HG03103 (cell line): Measurements from ENCODE around the gene NCBP2.

Experiments used
- ATAC-seq: cut with Tn5 transposase; IDR thresholded peaks from one replicate; pipeline ENCODE4 v1.9.1; 2021; ENCODE audit warnings: low read depth; ENCODE audit not compliant: unreplicated experiment

NCBP2 gene

DNA sequence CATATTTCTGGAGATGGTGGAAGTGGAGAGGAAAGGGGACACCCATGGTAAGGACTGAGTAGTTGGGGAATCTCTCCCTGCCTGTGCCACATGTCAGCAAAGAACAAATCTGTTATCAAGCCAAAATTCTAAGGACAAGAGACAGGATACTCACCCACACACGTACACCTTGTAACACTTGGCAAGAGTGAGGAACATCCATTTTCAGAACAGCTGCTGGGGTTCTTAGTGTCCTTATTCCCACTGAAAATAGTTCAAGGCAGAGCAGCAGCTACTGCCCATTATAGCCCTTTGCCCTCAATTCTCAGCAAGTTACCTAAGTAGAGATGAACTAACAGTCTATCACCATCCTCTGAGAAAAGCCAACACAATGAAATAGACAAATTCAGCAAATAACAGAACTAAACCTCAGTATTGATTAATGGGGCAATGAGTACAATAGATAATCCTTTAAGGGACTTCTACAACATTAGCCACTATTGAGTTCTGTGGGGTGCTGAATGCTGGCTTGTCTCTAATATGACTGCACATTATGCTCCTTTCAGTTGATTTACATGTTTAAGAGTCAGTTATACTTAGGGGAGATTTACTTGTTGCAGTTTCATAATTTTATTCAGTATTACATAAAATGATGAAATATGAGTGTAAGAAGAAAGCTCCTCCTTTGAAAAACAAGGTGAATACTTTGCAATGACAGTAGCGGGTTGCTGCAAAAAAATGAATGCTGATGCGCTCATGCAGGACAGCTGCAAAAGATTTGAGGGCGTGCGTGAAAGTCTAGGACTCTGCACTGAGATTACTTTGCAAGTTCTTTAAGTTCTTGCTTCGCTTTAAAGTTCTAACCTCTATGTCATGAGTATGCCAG lies 52.3 kb downstream of the NCBP2 start:
- ATAC-seq = no peak

DNA sequence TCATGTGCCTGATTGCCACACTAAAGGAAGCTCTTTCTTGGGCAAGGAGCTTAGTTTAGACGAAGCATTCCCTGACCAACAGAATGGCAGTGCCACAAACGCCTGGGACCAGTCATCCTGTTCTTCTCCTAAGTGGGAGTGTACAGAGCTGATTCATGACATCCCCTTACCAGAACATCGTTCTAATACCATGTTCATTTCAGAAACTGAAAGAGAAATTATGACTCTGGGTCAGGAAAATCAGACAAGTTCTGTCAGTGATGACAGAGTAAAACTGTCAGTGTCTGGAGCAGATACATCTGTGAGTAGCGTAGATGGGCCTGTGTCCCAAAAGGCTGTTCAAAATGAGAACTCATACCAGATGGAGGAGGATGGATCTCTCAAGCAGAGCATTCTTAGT lies 56.2 kb downstream of the NCBP2 start:
- no peak for ATAC-seq
